ENCODE measurements around the gene AMN. TPM values are rescaled to one million over a fixed set of nuclear protein-coding genes. Genes with fewer than 3 reads are reported as not detected.

Gene AMN
- total RNA-seq, 2 donors from 2014 or later, result 0.21 to 1.0 TPM

DNA sequence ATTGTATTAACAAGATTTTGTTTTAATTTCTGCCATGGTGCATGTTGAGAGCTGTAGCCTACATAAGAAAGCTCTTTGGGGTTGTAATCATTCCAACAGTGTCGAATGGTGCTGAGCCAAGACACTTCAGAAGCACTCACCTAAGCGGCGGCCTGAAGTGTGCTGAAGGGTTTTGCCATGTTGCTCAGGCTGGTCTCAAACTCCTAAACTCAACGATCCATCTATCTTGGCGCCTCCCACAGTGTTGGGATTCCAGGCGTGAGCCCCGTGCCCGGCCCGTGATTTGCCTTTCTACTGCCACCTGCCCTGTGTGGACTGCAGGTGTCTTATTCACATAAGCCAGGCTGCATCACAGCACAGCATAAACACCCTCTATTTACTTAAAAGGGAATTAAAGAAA, 48.9 kb downstream of the AMN start:
- Mint-ChIP-seq H3K4me3 (no peak overlapping the region), H3K36me3 (no peaks in the 10 kb centered on the region), H3K27me3 (peaks cover 0 to 2% of the 10 kb centered on the region in 2 donors), H3K4me1 (ENCODE audit: low read depth in 2 of 2) (no peaks in the 10 kb centered on the region), H3K9me3 (no peaks in the 10 kb centered on the region), H3K27ac (no peak overlapping the region)
- DNase-seq (ENCODE audit: low spot score) (no peak), ATAC-seq (no peak)

DNA sequence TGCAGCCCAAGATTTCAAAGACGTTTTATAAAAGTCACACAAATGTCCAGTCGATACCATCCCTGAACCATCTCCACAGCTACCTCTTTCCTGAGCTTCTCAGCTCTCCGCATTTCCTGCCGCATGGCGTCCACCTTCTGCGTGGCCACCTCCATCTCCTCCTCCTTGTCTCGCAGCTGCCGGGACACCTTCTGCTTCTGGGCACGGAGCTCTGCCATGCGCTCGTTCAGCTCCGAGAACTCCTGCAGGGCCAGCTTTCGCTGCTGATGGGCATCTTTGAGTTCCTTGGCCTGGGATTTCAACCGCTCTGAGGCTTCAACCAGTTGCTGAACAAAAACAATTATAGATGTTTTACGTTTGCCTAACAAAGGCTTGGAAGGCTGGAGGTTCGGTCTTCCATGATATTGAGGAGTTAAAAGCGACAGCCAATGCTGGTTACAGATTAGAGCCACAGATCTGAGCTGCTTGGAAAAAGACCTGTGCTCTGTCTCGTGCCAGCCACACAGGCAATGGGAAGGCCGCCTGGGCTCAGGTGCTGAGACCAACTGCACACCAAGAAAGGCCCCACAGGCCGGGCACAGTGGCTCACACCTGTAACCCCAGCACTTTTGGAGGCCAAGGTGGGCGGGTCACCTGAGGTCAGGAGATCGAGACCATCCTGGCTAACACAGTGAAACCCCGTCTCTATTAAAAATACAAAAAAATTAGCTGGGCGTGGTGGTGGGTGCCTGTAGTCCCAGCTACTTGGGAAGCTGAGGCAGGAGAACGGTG, 49.6 kb downstream of the AMN start:
- H3K27me3 Mint-ChIP-seq, result peaks cover 0 to 2% of the 10 kb centered on the region in 2 donors
- DNase-seq (ENCODE audit: low spot score) (no peak), ATAC-seq (no peak)
- H3K9me3 Mint-ChIP-seq, result no peaks in the 10 kb centered on the region
- H3K27ac Mint-ChIP-seq, result no peak overlapping the region
- H3K4me3 Mint-ChIP-seq, result no peak overlapping the region
- H3K4me1 Mint-ChIP-seq (ENCODE audit: low read depth in 2 of 2), result no peaks in the 10 kb centered on the region
- H3K36me3 Mint-ChIP-seq, result no peaks in the 10 kb centered on the region

DNA sequence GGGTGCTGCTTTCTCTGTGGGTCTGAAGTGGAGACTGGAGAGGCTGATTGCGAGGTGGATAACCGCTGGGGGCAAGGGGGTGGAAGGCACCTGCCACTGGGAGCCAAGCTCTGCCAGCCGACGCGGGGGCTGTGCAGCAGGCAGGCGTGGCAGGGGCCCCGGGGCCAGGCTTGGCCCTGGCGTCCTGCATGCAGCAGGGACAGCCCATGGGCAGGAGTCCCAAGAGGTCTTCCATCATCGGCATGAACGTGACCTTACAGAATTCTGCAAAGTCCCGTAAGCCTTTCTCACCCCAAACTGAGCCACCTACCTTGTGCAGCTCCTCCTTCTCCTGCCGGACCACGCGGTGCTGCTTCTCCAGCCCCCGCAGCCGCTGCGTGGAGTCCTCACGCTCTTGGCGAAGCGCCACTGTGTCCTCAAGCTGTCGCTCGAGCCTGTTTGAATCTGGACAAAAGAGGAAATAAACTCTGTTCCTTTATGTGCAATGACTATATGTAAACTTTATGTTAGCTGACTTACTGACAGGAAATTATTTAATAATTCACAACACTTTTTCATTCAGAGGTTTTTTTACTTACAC, 51.3 kb downstream of the AMN start:
- Mint-ChIP-seq H3K9me3 (no peaks in the 10 kb centered on the region), H3K4me1 (ENCODE audit: low read depth in 2 of 2) (no peaks in the 10 kb centered on the region), H3K36me3 (no peaks in the 10 kb centered on the region), H3K4me3 (no peak overlapping the region), H3K27ac (no peak overlapping the region), H3K27me3 (peaks cover 0 to 2% of the 10 kb centered on the region in 2 donors)
- ATAC-seq, result peak in 1 of 2 donors; percentile 22
- no peak for DNase-seq (ENCODE audit: low spot score)

DNA sequence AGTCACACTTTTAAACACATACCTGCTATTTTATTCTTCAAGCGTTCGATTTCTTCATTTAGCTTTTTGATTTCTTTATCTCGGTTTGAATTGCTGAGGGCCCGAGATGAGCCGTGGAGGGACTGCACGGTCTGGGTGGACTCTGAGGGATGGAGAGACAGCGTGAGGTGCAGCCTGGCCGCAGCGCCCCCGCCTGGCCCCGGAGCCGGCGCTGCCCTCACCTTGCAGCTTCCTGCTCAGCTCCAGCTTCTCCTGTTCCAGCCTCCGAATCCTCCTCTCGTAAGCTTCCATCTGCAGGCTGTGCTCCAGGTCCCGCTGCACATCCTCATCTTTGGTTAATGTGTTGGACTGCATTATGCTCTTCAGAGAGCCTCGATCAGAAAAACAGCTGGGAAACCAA, 53.2 kb downstream of the AMN start:
- H3K27me3 Mint-ChIP-seq, result peaks cover 0 to 2% of the 10 kb centered on the region in 2 donors
- DNase-seq (ENCODE audit: low spot score), result no peak
- H3K36me3 Mint-ChIP-seq, result no peaks in the 10 kb centered on the region
- H3K4me1 Mint-ChIP-seq (ENCODE audit: low read depth in 2 of 2), result no peaks in the 10 kb centered on the region
- ATAC-seq, result no peak
- no peaks in the 10 kb centered on the region for H3K9me3 Mint-ChIP-seq
- H3K4me3 Mint-ChIP-seq, result no peak overlapping the region
- no peak overlapping the region for H3K27ac Mint-ChIP-seq

DNA sequence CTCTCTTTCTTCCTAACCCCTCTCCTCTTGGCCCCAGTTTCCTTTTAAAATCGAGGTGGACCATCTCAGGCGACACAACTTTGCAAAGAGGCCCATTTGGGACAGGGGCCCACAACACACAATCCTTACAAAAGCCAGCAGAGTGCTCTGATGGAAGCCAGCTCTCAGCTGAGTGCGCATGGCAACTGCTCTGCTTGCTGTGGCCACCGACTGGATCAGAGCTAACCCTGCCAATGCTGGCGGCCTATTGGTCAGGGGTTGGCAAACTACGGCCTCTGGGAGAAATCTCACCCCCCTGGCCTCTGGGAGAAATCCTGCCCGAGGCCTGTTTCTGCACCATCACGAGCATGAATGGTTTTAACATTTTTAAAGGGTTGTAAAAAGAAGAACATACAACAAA, 55.0 kb downstream of the AMN start:
- no peaks in the 10 kb centered on the region for H3K36me3 Mint-ChIP-seq
- H3K27ac Mint-ChIP-seq, result no peak overlapping the region
- no peaks in the 10 kb centered on the region for H3K4me1 Mint-ChIP-seq (ENCODE audit: low read depth in 2 of 2)
- H3K9me3 Mint-ChIP-seq, result no peaks in the 10 kb centered on the region
- no peak for DNase-seq (ENCODE audit: low spot score)
- no peak for ATAC-seq
- no peak overlapping the region for H3K4me3 Mint-ChIP-seq
- peaks cover 0 to 2% of the 10 kb centered on the region in 2 donors for H3K27me3 Mint-ChIP-seq

DNA sequence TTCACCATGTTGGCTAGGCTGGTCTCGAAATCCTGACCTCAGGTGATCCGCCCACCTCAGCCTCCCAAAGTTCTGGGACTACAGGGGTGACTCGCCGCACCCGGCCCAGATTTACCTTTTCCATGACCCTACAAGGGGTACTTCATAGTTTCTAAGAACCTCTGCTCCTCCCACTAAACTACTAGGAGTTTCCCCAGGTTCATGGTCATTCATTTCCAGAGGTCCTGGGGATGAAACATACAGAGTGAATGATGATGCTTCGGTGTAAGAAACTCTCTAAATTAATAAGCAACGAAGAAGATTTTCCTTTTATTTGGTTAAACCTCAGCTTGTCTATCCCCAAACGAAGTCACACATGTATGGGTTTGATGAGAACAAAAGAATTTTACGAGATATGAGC, 56.9 kb downstream of the AMN start:
- DNase-seq (ENCODE audit: low spot score), result no peak
- H3K4me1 Mint-ChIP-seq (ENCODE audit: low read depth in 2 of 2), result no peaks in the 10 kb centered on the region
- H3K9me3 Mint-ChIP-seq, result no peaks in the 10 kb centered on the region
- ATAC-seq, result no peak
- H3K4me3 Mint-ChIP-seq, result no peak overlapping the region
- no peak overlapping the region for H3K27ac Mint-ChIP-seq
- H3K36me3 Mint-ChIP-seq, result no peaks in the 10 kb centered on the region
- peaks cover 5 to 6% of the 10 kb centered on the region in 2 donors for H3K27me3 Mint-ChIP-seq

DNA sequence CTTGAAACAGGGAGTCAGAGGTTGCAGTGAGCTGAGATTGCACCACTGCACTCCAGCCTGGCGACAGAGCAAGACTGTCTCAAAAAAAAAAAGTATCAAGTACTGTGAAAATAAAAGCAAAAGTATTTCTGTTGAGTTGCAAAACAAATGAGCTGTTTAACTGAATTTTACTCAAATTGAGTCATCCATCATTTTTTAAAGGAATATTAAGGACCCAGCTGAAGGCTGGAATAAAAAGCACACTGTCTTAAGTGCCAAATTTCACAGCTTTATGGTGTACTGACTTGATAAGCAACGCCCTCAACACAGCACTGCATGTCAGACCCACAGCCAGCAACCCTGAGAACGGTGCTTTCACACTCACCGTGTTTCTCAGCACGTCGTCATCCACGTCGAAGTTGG, 57.9 kb downstream of the AMN start:
- H3K27me3 Mint-ChIP-seq, result peaks cover 5 to 6% of the 10 kb centered on the region in 2 donors
- H3K4me3 Mint-ChIP-seq, result no peak overlapping the region
- no peak overlapping the region for H3K27ac Mint-ChIP-seq
- no peaks in the 10 kb centered on the region for H3K4me1 Mint-ChIP-seq (ENCODE audit: low read depth in 2 of 2)
- DNase-seq (ENCODE audit: low spot score) (no peak), ATAC-seq (no peak)
- H3K9me3 Mint-ChIP-seq, result no peaks in the 10 kb centered on the region
- H3K36me3 Mint-ChIP-seq, result no peaks in the 10 kb centered on the region

Other genes starting within 250 kb of the AMN start
- 10 to 100 TPM; 37.6 to 84.6 TPM for gene TRAF3, start 145.2 kb upstream of the AMN start, total RNA-seq
- gene CDC42BPB, start 134.9 kb downstream of the AMN start, total RNA-seq, result 1 to 10 TPM; 2.2 to 3.6 TPM
- gene LBHD2, start 161.5 kb downstream of the AMN start, total RNA-seq, result not detected
- gene EXOC3L4, start 172.1 kb downstream of the AMN start, total RNA-seq, result not detected
- gene TNFAIP2, start 200.8 kb downstream of the AMN start, total RNA-seq, result 1 to 10 TPM; 8.1 to 9.6 TPM

Data from natural killer cell treated with Interleukin-12 subunit alpha and Interleukin-12 subunit beta and Interleukin-15 and Interleukin-18, amount 100 ng/mL, for 72 hours (primary cell).